GM18502 (cell line): ENCODE measurements around the gene SYT1.

ENCODE experiments used
- ATAC-seq: cut with Tn5 transposase; IDR thresholded peaks from one replicate; pipeline ENCODE4 v1.9.1; 2021; ENCODE audit warnings: mild to moderate bottlenecking; ENCODE audit not compliant: unreplicated experiment, poor library complexity

The SYT1 gene

DNA sequence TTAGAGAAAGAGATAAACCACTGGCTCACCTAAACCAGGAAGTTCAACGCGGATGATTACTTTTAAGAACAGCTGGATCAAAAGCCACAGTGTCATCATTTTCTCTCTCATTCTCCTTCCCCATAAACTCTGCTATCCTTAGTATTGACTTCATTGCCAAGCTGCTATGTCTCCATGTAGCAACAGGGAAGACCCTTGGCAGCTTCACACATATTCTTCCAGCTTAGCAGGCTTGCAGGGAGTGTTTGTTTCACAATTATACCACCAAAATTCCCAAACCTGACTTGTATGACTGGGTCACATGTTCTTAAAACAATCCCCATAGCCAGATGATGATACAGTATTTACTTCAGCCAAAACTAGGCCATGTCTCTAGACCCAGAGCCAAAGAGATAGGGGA lies 590.7 kb downstream of the SYT1 start:
- ATAC-seq, result no peak

DNA sequence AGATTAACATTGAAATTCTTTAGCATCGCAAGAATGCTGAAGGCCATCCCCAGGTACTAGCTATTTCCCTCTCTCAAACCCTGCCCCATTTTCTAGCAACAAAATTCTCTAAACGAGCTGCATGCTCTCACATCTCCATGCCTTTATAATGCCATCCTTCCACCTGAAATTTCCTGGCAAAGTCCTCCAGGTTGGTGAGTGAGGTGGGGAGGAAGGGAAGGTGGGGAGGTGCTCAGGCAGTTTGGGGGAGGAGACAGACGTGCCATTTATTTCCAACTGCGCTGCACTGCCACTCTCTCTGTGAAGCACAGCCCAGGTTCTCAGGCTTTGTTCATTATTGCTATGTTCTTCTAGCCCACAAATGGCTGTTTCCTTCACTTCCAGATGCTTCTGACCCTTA lies 617.7 kb downstream of the SYT1 start:
- ATAC-seq, result no peak

DNA sequence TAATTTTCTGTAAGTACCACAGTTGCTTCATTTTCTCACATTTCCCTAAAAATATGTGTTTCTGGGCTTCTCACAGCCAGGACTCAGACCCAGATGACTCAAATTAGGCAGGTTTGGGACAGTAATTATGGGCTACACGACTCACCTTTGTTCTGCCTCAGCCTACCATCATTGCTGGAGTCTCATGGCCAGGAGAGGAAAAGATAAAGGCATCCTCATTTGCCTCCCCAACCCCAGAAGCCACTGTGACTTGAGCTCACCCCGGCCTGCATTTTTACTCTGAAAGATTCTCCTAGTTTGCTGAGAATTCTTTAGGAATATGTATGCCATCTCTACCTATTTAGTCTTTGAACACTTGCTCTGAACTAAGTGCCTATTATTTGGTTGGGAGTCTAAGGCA lies 618.3 kb downstream of the SYT1 start:
- no peak for ATAC-seq

DNA sequence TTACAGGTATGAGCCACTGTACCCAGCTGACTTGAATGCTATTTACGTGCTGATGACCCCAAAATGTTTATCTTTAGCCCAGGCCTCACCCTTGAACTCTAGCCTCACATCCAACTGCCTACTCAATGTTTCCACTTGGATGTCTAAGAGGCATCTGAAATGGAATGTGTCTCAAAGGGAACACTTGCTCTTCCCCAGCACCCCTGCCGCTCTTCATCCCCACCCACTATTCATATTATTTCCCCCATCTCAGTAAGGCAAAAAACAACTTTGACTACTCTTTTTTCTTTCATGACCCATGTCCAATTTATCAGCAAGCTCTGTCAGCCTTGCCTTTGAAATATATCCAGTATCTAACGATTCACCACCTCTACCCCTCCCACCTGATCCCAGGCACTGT lies 621.6 kb downstream of the SYT1 start:
- no peak for ATAC-seq

DNA sequence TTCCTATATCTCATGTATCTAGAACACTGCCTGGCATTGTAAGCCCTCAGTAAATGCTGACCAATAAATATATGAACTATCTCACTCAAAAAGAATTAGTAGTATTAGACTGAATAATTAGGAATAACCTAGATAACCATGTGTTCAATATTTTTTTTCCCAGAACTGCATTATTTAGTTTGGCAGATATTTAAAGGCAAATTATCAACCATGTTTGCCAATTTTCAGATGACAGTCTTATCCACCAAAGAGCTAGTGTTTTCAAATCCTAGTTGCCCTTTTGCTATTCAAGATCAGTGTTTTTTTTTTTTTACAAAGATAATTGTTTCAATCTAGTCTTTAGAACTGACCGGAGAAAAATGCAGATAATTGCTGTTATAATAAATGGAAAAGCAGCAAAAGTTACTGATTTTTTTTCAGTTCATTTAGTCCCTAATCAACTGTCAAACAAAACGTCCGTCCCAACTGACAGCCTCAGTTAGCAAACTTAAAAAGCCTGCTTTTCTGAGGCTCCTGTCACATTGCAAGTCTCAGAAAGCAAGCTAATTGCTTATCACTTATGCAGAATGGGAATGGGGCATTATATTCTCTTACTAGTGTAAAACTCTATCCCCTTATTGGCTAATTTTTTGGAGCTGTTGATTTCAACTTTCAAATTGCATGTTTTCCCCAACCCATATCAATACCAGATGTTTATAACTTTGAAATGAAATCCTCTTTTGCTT lies 623.0 kb downstream of the SYT1 start:
- no peak for ATAC-seq
